Measurements from ENCODE around the gene NME7. TPM values are rescaled to one million over a fixed set of nuclear protein-coding genes. Genes with fewer than 3 reads are reported as not detected.
A peak's percentile ranks its signal among the peaks of the same experiment; 100 is the strongest.

The NME7 gene
- total and polyA plus RNA-seq, 9 donors, result 8.5 to 28.1 (median 21.8) TPM

DNA sequence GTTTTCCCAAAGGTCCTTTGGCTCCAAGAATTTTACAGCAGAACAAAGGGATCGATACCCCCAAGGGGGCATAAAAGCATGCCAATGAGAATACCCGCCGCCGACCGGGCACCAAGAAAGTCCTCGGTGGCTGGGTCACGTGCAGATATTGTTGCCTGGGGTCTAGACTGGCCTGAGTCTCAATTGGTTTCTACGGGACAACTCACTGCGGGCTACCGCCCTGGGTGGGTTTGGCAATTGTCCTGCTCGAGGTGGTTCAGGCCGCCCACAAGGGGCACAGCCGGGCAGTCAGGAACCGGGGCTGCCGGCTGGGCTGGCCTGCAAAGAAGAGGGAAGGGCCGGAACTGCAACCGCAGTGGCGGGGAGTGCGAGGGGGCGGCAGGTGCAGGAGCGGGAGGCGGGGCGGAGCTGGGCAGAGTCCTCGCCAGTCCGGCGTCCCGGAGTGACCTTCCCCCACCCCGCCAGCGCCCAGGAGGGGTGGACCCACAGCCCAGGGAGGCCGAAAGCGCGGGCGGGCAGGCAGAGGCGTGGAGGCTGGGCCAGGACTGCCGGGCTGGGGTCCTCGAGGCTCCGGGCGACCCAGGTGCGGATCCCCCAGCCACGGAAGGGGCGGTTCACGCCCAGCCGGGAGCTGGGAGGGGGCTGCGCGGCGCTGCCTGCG is 262.0 kb downstream of the NME7 start:
- Histone ChIP-seq H3K4me3 (ENCODE audit: low read length) (peak overlapping the region; percentile 95), H3K36me3 (ENCODE audit: control insufficient read depth, insufficient read depth, low read length) (no peaks in the 10 kb centered on the region), H3K27ac (ENCODE audit: low read length) (peak overlapping the region; percentile 31), H3K27me3 (ENCODE audit: control insufficient read depth, insufficient read depth, low read length) (peaks cover 16% of the 10 kb centered on the region), H3K9me3 (replicated peaks; ENCODE audit: control insufficient read depth, low read depth, low read length) (no peaks in the 10 kb centered on the region), H3K4me1 (ENCODE audit: control insufficient read depth, insufficient read depth, low read length) (peaks cover 27% of the 10 kb centered on the region)
- peak; percentile 75 for DNase-seq
- WGBS (ENCODE audit: insufficient coverage), result 4% methylated on average over 47 of the region's 47 CpGs

- peak; percentile 16 for DNase-seq
- Histone ChIP-seq H3K9me3 (replicated peaks; ENCODE audit: control insufficient read depth, low read depth, low read length) (no peaks in the 10 kb centered on the region), H3K4me3 (ENCODE audit: low read length) (peak overlapping the region; percentile 95), H3K4me1 (ENCODE audit: control insufficient read depth, insufficient read depth, low read length) (peaks cover 24% of the 10 kb centered on the region), H3K36me3 (ENCODE audit: control insufficient read depth, insufficient read depth, low read length) (no peaks in the 10 kb centered on the region), H3K27ac (ENCODE audit: low read length) (peak overlapping the region; percentile 31), H3K27me3 (ENCODE audit: control insufficient read depth, insufficient read depth, low read length) (peaks cover 19% of the 10 kb centered on the region)
- WGBS (ENCODE audit: insufficient coverage), result 61% methylated on average over 5 of the region's 6 CpGs
Observed at GRCh38 chr1:169105087-169105433, 262.5 kb downstream of the NME7 start.

DNA sequence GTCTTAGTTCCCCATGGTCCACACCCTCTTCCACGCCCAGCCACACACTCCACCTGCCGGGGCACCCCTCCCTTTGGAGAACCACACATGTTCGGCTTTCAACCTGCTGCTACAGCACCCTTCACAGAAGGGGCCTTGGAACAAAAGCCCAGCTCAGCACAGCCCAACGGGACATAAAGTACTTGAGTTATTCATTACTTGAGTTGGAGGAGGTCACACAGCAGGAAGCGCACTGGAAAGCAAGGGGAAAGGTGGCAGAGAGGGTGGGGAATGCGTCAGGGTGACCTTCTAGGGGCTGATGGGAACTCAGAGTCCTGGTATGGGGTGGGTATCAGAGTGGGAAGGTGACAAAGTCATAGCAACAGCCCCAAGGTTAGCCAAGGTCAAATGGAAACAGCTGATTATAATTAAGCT is 264.1 kb downstream of the NME7 start:
- Histone ChIP-seq H3K4me1 (ENCODE audit: control insufficient read depth, insufficient read depth, low read length) (peaks cover 24% of the 10 kb centered on the region), H3K27me3 (ENCODE audit: control insufficient read depth, insufficient read depth, low read length) (peaks cover 19% of the 10 kb centered on the region), H3K27ac (ENCODE audit: low read length) (no peak overlapping the region), H3K9me3 (replicated peaks; ENCODE audit: control insufficient read depth, low read depth, low read length) (no peaks in the 10 kb centered on the region), H3K4me3 (ENCODE audit: low read length) (no peak overlapping the region), H3K36me3 (ENCODE audit: control insufficient read depth, insufficient read depth, low read length) (no peaks in the 10 kb centered on the region)
- no peak for DNase-seq
- 63% methylated on average over 5 of the region's 6 CpGs for WGBS (ENCODE audit: insufficient coverage)

DNA sequence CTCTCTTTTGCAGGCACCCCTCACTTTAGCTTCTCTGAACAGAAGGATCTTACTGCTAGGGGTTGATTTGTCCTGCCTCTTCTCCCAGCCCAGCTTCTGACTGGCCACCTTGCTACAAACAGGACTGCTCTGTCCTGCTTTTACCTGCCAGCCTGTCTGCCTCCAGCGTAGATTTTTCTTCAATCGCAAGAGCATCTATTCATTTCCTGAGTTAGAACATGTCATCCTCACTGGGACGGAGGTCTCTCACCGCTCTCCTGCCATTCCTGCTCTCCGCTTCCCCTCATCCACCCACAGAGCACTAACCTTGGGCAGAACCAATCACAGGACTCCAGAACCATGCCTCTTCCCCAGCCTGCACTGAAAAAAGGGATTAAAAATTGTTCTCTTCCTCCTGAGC is 264.6 kb downstream of the NME7 start:
- 53% methylated on average over 5 of the region's 5 CpGs for WGBS (ENCODE audit: insufficient coverage)
- no peak overlapping the region for H3K4me3 ChIP-seq (ENCODE audit: low read length)

GRCh38 chr1:169102567-169102966 is 265.0 kb downstream of the NME7 start:
- WGBS (ENCODE audit: insufficient coverage), result 24% methylated on average over 3 of the region's 4 CpGs
- Histone ChIP-seq H3K27me3 (ENCODE audit: control insufficient read depth, insufficient read depth, low read length) (peaks cover 19% of the 10 kb centered on the region), H3K9me3 (replicated peaks; ENCODE audit: control insufficient read depth, low read depth, low read length) (no peaks in the 10 kb centered on the region), H3K4me1 (ENCODE audit: control insufficient read depth, insufficient read depth, low read length) (peaks cover 20% of the 10 kb centered on the region), H3K27ac (ENCODE audit: low read length) (no peak overlapping the region), H3K4me3 (ENCODE audit: low read length) (no peak overlapping the region), H3K36me3 (ENCODE audit: control insufficient read depth, insufficient read depth, low read length) (no peaks in the 10 kb centered on the region)
- DNase-seq, result peak; percentile 67

More for the DNA sequence above, 264.6 kb downstream of the NME7 start:
- Histone ChIP-seq H3K36me3 (ENCODE audit: control insufficient read depth, insufficient read depth, low read length) (no peaks in the 10 kb centered on the region), H3K27ac (ENCODE audit: low read length) (no peak overlapping the region), H3K4me1 (ENCODE audit: control insufficient read depth, insufficient read depth, low read length) (peaks cover 24% of the 10 kb centered on the region), H3K27me3 (ENCODE audit: control insufficient read depth, insufficient read depth, low read length) (peaks cover 19% of the 10 kb centered on the region), H3K9me3 (replicated peaks; ENCODE audit: control insufficient read depth, low read depth, low read length) (no peaks in the 10 kb centered on the region)
- no peak for DNase-seq

GRCh38 chr1:169100651-169101088 is 266.9 kb downstream of the NME7 start:
- Histone ChIP-seq H3K4me3 (ENCODE audit: low read length) (no peak overlapping the region), H3K27me3 (ENCODE audit: control insufficient read depth, insufficient read depth, low read length) (peaks cover 19% of the 10 kb centered on the region), H3K9me3 (replicated peaks; ENCODE audit: control insufficient read depth, low read depth, low read length) (no peaks in the 10 kb centered on the region), H3K27ac (ENCODE audit: low read length) (no peak overlapping the region), H3K4me1 (ENCODE audit: control insufficient read depth, insufficient read depth, low read length) (peaks cover 16% of the 10 kb centered on the region), H3K36me3 (ENCODE audit: control insufficient read depth, insufficient read depth, low read length) (no peaks in the 10 kb centered on the region)
- no peak for DNase-seq
- WGBS (ENCODE audit: insufficient coverage), result no CpG with 5 or more reads among the region's 3 CpGs

DNA sequence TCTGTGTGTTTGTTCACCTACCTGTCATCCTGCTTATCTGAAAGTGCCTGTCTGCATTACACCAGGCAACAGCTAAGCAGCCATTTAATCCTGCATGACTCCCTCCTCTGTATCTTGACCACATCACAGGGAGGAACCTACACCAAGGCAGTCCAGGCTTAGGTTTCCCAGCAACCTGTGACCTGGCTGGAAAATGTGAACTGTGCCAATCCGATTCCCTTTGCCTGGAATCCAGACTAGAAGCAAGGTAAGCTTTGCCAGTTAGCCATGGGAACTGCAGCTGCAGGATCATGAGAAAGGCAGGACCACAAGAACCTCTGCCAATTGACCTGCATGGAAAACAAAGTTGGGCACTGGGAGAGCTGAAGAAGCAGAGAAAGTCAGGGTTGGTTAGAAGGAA is 267.4 kb downstream of the NME7 start:
- 69% methylated on average over 1 of the region's 1 CpG for WGBS (ENCODE audit: insufficient coverage)
- H3K27me3 ChIP-seq (ENCODE audit: control insufficient read depth, insufficient read depth, low read length), result peaks cover 15% of the 10 kb centered on the region
- no peak overlapping the region for H3K27ac ChIP-seq (ENCODE audit: low read length)

GRCh38 chr1:169099561-169099960 is 268.0 kb downstream of the NME7 start:
- Histone ChIP-seq H3K36me3 (ENCODE audit: control insufficient read depth, insufficient read depth, low read length) (no peaks in the 10 kb centered on the region), H3K4me3 (ENCODE audit: low read length) (no peak overlapping the region), H3K27ac (ENCODE audit: low read length) (no peak overlapping the region), H3K4me1 (ENCODE audit: control insufficient read depth, insufficient read depth, low read length) (peaks cover 9% of the 10 kb centered on the region), H3K9me3 (replicated peaks; ENCODE audit: control insufficient read depth, low read depth, low read length) (no peaks in the 10 kb centered on the region), H3K27me3 (ENCODE audit: control insufficient read depth, insufficient read depth, low read length) (peaks cover 9% of the 10 kb centered on the region)
- DNase-seq, result no peak
- WGBS (ENCODE audit: insufficient coverage), result 93% methylated on average over 2 of the region's 2 CpGs

More for the DNA sequence above, 267.4 kb downstream of the NME7 start:
- no peak for DNase-seq
- Histone ChIP-seq H3K9me3 (replicated peaks; ENCODE audit: control insufficient read depth, low read depth, low read length) (no peaks in the 10 kb centered on the region), H3K4me1 (ENCODE audit: control insufficient read depth, insufficient read depth, low read length) (peaks cover 12% of the 10 kb centered on the region), H3K4me3 (ENCODE audit: low read length) (no peak overlapping the region), H3K36me3 (ENCODE audit: control insufficient read depth, insufficient read depth, low read length) (no peaks in the 10 kb centered on the region)

DNA sequence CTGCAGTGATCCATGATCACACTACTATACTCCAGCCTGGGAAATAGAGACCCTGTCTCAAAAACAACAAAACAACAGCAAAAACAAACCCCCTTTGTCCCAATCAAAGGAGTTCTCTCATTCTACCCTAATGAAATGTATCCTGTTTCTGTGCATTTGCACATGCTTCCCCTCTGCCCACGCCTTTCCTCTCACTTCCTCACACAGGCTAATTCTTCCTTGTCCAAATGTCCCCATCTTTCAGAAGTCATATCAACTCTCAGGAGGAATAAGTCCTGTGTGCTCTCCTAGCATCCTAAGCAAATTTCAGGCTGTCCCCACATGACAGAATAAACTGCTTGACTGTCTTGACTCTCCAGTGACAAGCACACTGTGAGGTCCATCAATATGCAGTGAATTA is 269.2 kb downstream of the NME7 start:
- H3K27me3 ChIP-seq (ENCODE audit: control insufficient read depth, insufficient read depth, low read length), result peaks cover 4% of the 10 kb centered on the region
- H3K4me3 ChIP-seq (ENCODE audit: low read length), result no peak overlapping the region
- H3K9me3 ChIP-seq (replicated peaks; ENCODE audit: control insufficient read depth, low read depth, low read length), result no peaks in the 10 kb centered on the region
- no peaks in the 10 kb centered on the region for H3K36me3 ChIP-seq (ENCODE audit: control insufficient read depth, insufficient read depth, low read length)
- WGBS (ENCODE audit: insufficient coverage), result 88% methylated on average over 1 of the region's 1 CpG
- no peak for DNase-seq
- no peak overlapping the region for H3K27ac ChIP-seq (ENCODE audit: low read length)
- peaks cover 9% of the 10 kb centered on the region for H3K4me1 ChIP-seq (ENCODE audit: control insufficient read depth, insufficient read depth, low read length)

- Histone ChIP-seq H3K9me3 (replicated peaks; ENCODE audit: control insufficient read depth, low read depth, low read length) (no peaks in the 10 kb centered on the region), H3K27me3 (ENCODE audit: control insufficient read depth, insufficient read depth, low read length) (no peaks in the 10 kb centered on the region), H3K36me3 (ENCODE audit: control insufficient read depth, insufficient read depth, low read length) (no peaks in the 10 kb centered on the region), H3K4me1 (ENCODE audit: control insufficient read depth, insufficient read depth, low read length) (no peaks in the 10 kb centered on the region), H3K4me3 (ENCODE audit: low read length) (no peak overlapping the region), H3K27ac (ENCODE audit: low read length) (no peak overlapping the region)
- WGBS (ENCODE audit: insufficient coverage), result 69% methylated on average over 2 of the region's 4 CpGs
- no peak for DNase-seq
Observed at GRCh38 chr1:169094897-169095569, 272.6 kb downstream of the NME7 start.
